Fibroblast of villous mesenchyme (primary cell): ENCODE measurements around the gene KIRREL3. TPM values are rescaled to one million over a fixed set of nuclear protein-coding genes. Genes with fewer than 3 reads are reported as not detected.

Experiments used
- DNase-seq: peaks from one replicate; pipeline ENCODE4 v3.0.0-alpha.2; 2010; ENCODE audit warnings: low read depth
- H3K4me3 ChIP-seq: 2 replicates; pipeline ENCODE4 v1.5.1; 2011; ENCODE audit warnings: low read depth, mild to moderate bottlenecking, low read length
- total RNA-seq: library from RNA; depleted of rRNA; stranded (reverse); fragments of >200 nt; gene quantifications from 2 replicates; pipeline ENCODE4 v1.2.3, GENCODE V29; 2012
- TF ChIP-seq, protein P1 (sequence below): IDR thresholded peaks from 2 replicates; pipeline ENCODE4 v1.5.1; 2012; ENCODE audit warnings: low read depth, mild to moderate bottlenecking, low read length; ENCODE audit not compliant: insufficient read depth

KIRREL3 gene
- total RNA-seq, 1 donor, result 9.9 TPM

DNA sequence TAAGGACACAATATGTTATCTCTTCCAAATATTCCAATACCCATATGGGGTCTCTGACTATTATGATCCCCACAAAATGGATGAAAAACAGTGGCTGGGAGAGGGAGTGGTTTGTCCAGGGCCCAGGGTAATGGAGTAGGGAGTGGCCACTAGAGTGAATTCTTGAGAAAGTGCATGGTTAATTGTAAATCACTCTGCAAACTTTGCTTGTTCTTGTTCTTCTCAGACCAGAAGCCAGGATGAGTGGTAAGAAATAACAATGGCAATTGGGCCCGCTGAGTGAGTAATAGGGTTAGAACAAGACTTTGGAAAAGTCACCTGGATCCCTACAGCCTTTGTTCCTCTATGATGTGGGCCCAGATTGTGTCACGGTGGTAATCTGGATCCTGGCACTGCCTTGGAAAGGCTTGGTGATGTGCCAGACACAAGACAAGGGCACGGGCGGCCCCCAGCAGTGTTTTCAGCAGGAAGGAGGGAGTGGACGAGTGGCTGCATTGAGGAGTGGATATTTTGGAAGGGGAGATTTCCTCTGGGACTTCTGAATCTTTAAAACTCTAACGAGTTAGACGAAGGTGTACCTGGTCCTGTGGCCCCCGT is 18.2 kb upstream of the KIRREL3 start:
- no peak for DNase-seq
- TF ChIP-seq, protein P1, sequence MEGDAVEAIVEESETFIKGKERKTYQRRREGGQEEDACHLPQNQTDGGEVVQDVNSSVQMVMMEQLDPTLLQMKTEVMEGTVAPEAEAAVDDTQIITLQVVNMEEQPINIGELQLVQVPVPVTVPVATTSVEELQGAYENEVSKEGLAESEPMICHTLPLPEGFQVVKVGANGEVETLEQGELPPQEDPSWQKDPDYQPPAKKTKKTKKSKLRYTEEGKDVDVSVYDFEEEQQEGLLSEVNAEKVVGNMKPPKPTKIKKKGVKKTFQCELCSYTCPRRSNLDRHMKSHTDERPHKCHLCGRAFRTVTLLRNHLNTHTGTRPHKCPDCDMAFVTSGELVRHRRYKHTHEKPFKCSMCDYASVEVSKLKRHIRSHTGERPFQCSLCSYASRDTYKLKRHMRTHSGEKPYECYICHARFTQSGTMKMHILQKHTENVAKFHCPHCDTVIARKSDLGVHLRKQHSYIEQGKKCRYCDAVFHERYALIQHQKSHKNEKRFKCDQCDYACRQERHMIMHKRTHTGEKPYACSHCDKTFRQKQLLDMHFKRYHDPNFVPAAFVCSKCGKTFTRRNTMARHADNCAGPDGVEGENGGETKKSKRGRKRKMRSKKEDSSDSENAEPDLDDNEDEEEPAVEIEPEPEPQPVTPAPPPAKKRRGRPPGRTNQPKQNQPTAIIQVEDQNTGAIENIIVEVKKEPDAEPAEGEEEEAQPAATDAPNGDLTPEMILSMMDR, result no peak
- H3K4me3 ChIP-seq, result no peak overlapping the region

GRCh38 chr11:127017482-127017881 is 16.9 kb upstream of the KIRREL3 start:
- TF ChIP-seq, protein P1, result peak; percentile 26
- peak; percentile 29 for DNase-seq
- H3K4me3 ChIP-seq, result no peak overlapping the region

GRCh38 chr11:127013550-127013949 is 13.0 kb upstream of the KIRREL3 start:
- no peak overlapping the region for H3K4me3 ChIP-seq
- no peak for DNase-seq
- TF ChIP-seq, protein P1, result no peak

GRCh38 chr11:127006311-127006710 is 5.7 kb upstream of the KIRREL3 start:
- DNase-seq, result no peak
- H3K4me3 ChIP-seq, result no peak overlapping the region
- TF ChIP-seq, protein P1, result no peak

DNA sequence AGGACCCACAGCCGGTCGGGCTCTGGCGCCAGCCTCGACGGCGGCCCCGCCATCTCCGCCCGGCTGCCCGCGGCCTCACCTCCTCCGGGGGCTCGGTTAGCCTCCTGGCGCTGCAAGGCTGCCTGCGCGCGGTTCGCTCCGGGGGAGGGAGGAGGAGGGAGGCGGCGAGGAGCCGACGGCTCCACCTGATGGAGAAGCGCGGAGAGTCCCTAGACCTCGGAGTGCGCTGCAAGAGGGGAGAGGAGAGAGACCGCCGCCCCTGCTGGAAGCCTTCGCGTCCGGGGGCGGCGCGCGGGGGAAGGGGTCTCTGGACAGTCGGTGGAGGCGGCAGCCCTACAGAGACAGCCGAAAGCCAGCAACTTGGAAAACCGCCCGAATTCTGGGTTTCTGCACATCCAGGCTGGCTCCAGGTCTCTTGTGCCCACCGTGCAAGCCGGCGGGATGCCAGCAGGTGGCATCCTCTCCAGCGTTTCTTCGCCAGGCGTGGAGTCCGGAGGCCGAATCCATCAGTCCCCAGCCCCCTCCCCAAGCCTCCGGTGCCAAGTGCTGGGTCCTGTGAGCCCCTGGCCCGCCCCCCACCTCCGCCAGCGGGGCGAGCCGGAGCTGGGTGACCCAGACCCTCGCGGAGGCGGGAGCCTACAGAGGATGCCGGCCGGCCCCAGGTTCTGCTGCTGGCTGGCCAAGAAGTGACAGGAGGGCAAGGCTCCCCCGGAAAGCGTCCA is 2.9 kb upstream of the KIRREL3 start:
- no peak for DNase-seq
- TF ChIP-seq, protein P1, result peak; percentile 11
- H3K4me3 ChIP-seq, result peak overlapping the region; percentile 21

- DNase-seq, result no peak
- TF ChIP-seq, protein P1, result no peak
Measured at GRCh38 chr11:127002669-127003259, 2.2 kb upstream of the KIRREL3 start.

More at GRCh38 chr11:127002669-127003259, 2.2 kb upstream of the KIRREL3 start:
- peak overlapping the region; percentile 21 for H3K4me3 ChIP-seq
